Endometrial microvascular endothelial cells (primary cell): ENCODE data around the gene MSANTD3. TPM values are rescaled to one million over a fixed set of nuclear protein-coding genes. Genes with fewer than 3 reads are reported as not detected.

Source experiments
- in situ Hi-C: cut with HindIII; loops from 2 replicates; pipeline ENCODE4 v1.10.0; 2017; ENCODE audit warnings: low sequenced_read_pairs, low pct_unique_long_range_greater_than_20kb; ENCODE audit errors: inconsistent ontology term
- total RNA-seq: library from RNA; depleted of rRNA; stranded (reverse); fragments of >200 nt; gene quantifications from one replicate; pipeline ENCODE4 v1.2.3, GENCODE V29; 2015; ENCODE audit errors: inconsistent ontology term

Gene MSANTD3
- total RNA-seq, 1 donor from 2014 or later = 92.4 TPM

GRCh38 chr9:100449420-100449819 is 22.5 kb downstream of the MSANTD3 start:
- in situ Hi-C loops = loop anchor here (25.0 kb wide), 1 partner anchor 112 kb away; no protein-coding TSS in a partner anchor

- in situ Hi-C loops = no loop called here
These were observed 26.0 kb downstream of the MSANTD3 start for GRCh38 chr9:100452894-100453293.

GRCh38 chr9:100455470-100455869 is 28.5 kb downstream of the MSANTD3 start:
- in situ Hi-C loops = no loop called here

- in situ Hi-C loops = no loop called here
These were observed 30.6 kb downstream of the MSANTD3 start for GRCh38 chr9:100457517-100457916.

GRCh38 chr9:100459963-100460362 is 33.0 kb downstream of the MSANTD3 start:
- in situ Hi-C loops = no loop called here

DNA sequence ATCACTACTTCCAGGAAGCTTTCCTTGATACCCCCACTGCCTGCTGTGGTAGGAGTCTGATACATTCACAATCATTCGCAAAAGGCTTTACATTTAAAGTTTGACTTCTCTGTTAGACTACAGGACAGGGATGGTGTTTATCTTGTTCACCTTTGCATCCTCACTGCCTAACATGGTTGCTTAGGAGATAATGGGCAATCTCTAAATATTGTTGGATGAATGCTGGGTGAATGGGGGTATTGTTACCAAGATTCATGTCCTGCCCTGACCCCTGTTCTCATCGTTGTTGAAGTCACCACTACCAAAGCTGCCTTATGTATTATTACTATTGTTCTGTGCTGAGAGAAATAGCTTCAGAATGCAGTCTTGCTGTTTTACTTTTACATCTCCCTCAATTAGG is 38.3 kb downstream of the MSANTD3 start:
- in situ Hi-C loops = no loop called here

- in situ Hi-C loops = no loop called here
These were observed 38.8 kb downstream of the MSANTD3 start for GRCh38 chr9:100465761-100466160.

DNA sequence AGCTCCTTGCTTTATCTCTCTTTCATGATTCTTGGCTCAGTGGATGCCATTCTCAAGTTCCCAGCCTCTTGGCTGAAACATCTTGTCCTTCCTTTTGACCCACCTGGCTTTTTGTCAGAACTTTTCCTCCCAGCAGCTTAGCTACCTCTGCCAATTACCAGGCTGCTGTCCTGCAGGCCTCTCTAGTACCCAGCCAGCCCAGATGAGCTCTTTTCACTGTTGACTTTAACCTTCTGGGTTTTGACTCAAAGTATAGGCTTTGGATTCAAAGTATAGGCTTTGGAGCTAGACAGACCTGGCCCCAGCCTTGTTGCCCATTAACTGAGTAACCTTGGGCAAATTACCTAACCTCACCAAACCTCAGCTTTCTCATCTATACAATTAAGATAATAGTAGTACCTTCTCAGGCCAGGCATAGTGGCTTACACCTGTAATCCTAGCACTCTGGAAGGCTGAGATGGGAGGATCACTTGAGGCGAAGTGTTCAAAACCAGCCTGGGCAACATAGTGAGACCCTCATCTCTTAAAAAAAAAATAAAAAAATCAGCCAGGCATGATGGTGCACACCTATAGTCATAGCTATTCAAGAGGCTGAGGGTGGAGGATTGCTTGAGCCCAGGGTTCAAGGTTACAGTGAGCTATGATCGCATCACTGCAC is 39.4 kb downstream of the MSANTD3 start:
- in situ Hi-C loops = no loop called here

GRCh38 chr9:100466829-100467221 is 39.9 kb downstream of the MSANTD3 start:
- in situ Hi-C loops = no loop called here

GRCh38 chr9:100468041-100468440 is 41.1 kb downstream of the MSANTD3 start:
- in situ Hi-C loops = no loop called here

DNA sequence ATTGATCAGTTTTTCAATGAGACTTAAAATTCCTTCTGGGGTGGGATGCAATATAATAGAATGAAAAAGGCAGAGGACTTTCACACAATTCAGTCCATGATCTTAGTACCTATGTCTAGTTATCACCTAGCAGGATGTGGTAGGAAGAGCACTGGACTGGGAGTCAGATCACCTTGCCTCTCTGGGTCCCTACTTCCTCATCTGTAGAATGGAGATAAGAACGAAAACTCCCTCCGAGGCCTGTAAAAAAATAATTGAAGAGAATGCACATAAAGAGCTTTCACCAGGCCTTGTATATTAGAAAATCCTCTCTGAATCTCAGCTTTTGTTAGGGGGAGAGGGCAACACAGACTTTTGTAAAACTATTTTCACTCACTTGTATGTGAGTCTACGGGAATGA is 45.3 kb downstream of the MSANTD3 start:
- in situ Hi-C loops = no loop called here

DNA sequence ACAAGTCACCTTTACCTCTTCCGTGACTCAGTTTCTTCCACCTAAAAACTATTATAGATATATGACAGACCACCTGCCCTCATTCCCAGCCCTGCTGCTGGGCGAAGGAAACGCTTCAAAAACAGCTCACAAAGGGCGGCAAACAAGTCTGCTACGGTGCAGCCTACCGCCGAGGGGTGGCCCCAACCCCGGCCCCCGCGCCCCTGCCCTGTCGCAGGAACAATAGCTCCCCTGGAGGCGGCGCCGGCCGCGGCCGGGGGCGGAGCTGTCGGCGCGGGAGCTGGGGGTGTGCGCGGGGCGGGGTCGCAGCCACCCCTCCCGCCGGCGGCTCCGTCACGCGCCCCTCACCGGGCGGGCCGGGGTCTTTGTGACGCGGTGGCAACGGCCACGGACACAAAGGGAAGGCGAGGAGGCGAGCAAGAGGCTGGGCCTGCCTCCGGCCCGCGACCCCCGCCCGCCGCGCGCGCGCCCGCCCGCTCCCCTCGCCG is 45.9 kb downstream of the MSANTD3 start, which contains the start of gene TMEFF1:
Gene TMEFF1 (plus strand): TSS at position 362 of the 488 bp plus-strand sequence. CDS start 396 bp downstream, outside the sequence.
- in situ Hi-C loops = no loop called here

DNA sequence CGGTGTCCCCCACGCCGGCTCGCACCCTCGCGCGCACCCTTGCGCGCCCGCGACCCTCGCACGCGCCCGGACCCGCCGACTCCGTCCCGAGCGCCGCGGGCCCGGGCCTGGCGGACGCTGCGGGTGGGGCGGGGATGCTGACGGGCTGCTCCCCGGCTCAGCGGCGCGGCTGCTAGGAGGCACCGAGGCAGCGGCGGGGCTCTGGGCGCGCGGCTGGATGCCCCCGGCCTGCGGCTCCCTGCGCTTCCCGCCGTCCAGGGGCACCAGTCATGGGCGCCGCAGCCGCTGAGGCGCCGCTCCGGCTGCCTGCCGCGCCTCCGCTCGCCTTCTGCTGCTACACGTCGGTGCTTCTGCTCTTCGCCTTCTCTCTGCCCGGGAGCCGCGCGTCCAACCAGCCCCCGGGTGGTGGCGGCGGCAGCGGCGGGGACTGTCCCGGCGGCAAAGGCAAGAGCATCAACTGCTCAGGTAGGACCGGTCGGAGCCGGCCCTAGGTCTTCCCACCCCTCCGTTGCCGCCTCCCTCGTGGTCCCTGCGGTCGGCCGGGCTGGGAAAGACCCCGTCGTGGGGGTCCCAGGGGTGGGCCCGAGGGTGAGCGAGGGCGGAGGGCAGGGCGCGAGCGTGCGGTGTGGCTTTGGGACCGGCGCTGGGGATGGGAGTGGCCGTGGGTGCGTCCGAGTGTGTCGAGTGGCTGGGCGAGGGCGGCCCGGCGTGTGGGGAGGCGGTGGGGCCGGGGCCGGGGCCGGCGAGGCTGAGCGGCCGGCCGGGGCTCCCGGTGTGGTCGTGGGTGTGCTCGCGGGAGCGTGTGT is 46.5 kb downstream of the MSANTD3 start:
- in situ Hi-C loops = no loop called here

DNA sequence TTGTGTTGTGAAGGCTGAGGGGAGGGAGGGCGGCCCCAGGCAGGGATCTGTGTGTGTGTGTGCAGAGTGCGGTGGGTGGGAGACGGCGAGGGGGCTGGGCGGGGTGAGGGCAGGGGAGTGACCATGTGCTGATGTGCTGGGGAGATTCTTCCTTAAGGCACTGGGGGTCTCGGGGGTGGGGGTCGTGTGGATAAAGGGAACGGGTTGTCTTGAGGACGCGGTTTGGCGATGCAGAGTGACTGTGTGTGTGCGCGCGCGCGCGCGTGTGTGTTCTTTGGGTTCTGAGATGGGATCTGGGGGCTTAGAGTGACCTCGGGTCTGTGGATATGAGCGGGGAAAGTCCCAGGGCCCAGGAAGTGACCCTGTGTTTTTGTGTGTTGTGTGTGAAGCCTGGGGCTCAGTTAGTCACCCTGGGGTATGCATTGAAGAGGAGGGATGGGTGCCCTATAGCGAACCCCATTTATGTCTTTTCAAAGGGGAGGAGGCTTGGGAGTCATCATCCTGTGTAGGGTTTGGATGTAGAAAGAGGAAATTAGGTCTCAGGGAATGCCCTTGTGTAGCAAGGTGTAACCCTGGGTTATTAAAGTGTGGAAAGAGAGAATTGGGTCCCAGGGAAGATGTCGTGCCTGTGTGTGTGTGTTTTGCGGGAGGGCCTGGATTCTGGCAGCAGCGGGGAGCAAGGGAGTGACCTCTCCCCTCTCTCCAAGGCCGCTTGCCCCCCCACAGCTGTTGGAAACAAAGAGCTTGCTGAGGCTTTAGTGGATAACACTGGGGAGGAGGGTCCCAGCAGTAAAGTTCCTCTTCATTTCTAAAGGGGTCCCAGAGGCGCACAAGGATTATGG is 47.4 kb downstream of the MSANTD3 start:
- in situ Hi-C loops = no loop called here

DNA sequence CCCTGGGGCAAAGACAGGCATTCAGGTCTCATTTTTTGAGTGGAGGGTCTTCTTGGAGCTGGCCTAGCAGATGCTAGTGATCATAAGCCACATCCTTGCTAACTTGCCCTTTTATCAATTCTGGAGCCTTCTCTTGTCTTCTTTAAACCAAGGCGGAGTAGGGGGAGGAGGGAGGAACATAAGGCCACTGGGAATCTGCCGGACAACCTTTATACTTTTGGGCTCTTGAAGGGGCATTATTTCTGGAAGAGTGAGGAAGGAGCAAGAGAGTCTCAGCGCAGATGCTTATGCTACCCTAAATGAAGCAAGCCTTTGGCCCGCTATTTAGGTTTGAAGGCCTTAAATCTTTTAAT is 48.0 kb downstream of the MSANTD3 start:
- in situ Hi-C loops = no loop called here

- in situ Hi-C loops = no loop called here
These were observed 50.3 kb downstream of the MSANTD3 start for GRCh38 chr9:100477241-100477640.

GRCh38 chr9:100478192-100478591 is 51.2 kb downstream of the MSANTD3 start:
- in situ Hi-C loops = no loop called here

DNA sequence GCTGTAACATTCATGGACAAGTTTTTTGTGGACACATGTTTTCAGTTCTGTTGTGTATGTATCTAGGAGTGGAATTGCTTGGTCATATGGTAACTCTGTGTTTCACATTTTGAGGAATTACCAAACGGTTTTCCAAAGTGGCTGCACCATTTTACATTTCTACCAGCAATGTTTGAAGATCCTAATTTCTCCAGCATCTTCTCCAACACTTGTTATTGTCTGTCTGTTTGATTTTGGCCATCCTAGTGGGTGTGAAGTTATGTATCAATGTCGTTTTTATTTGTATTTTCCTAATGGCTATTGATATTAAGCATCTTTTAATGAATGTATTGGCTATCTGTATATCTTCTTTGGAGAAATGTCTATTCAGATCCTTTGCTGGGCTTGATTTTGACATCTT is 52.9 kb downstream of the MSANTD3 start:
- in situ Hi-C loops = no loop called here

DNA sequence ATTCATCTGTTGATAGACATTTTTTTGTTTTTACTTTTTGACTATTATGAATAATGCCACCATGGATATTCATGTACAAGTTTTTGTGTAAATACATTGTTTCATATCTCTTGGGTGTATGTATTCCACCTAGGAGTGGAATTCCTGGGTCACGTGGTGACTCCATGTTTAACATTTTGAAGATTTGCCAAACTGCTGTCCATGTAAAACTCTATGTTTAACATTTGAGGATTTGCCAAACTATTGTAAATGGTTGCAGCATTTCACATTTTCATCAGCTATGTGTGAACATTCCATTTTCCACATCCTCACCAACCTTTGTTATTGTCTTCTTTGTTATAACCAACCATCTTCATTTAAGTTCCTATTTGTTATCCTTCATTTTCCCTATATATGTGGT is 58.3 kb downstream of the MSANTD3 start:
- in situ Hi-C loops = no loop called here
